ENCODE results near the gene CACNA1D. TPM values are rescaled to one million over a fixed set of nuclear protein-coding genes. Genes with fewer than 3 reads are reported as not detected.
"Not testable (repeated sequence)": the region's sequence is repeated elsewhere in the genome, so short reads cannot be mapped to it uniquely, and the experiment has no call there.

The CACNA1D gene
- total RNA-seq, 1 donor from 2014 or later = 47.2 TPM

- ATAC-seq (no peak), DNase-seq (no peak)
- Histone ChIP-seq H3K27me3 (no peaks in the 10 kb centered on the region), H3K9me3 (no peaks in the 10 kb centered on the region), H3K27ac (no peak overlapping the region), H3K4me3 (no peak overlapping the region), H3K36me3 (no peaks in the 10 kb centered on the region), H3K4me1 (no peaks in the 10 kb centered on the region)
- TF ChIP-seq CTCF (IDR thresholded peaks at IDR 0.05) = no peak
- intact Hi-C loops (cut with DNase I) = no loop called here
These were observed 75.7 kb downstream of the CACNA1D start for GRCh38 chr3:53570081-53570480.

DNA sequence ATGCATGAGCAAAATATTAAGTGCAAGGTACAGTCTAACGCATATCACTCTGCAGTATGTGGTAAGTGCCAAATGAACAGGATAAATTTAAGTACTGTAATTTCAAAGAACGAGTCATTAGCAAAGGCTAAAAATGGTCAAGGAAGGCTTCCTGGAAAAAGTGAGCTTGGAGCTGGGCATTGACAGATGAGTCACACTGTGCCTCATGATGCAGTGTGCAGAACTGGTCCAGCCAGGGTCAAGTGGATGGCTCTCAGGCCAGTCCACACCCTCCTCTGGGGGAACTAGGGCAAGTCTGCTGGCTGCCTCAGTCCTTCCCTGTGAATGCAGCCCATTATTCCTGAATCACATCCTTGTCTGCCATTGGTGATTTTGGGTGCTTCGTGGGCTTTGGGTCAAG is 76.3 kb downstream of the CACNA1D start:
- no peak overlapping the region for H3K27ac ChIP-seq
- H3K36me3 ChIP-seq = no peaks in the 10 kb centered on the region
- TF ChIP-seq CTCF (IDR thresholded peaks at IDR 0.05) = no peak
- DNase-seq (peak; percentile 83), ATAC-seq (peak; percentile 93)
- no peaks in the 10 kb centered on the region for H3K4me1 ChIP-seq
- intact Hi-C loops (cut with DNase I) = no loop called here
- H3K4me3 ChIP-seq = no peak overlapping the region
- no peaks in the 10 kb centered on the region for H3K9me3 ChIP-seq
- no peaks in the 10 kb centered on the region for H3K27me3 ChIP-seq

DNA sequence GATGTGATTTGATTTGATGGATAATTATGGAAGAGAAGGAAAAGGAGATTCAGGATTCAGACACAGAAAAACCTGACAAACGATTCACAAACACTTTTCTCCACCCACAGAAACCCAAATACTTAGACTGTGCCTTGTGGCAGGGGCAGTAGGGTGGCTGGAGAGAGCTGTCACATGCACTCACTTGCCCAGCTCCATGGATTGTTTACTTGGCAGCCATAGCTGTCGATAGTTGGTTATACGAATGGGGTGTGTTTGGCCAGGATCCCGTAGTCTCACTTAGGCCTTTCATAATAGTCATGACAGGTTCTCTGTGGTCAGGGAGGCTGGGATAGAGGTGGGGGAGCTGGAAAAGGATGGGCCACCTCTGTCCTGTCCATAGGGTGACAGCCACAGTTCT is 76.9 kb downstream of the CACNA1D start:
- H3K27me3 ChIP-seq = no peaks in the 10 kb centered on the region
- no peaks in the 10 kb centered on the region for H3K36me3 ChIP-seq
- DNase-seq = no peak
- no peak overlapping the region for H3K27ac ChIP-seq
- no peaks in the 10 kb centered on the region for H3K4me1 ChIP-seq
- TF ChIP-seq CTCF (IDR thresholded peaks at IDR 0.05) = no peak
- ATAC-seq = peak; percentile 78
- intact Hi-C loops (cut with DNase I) = no loop called here
- no peaks in the 10 kb centered on the region for H3K9me3 ChIP-seq
- H3K4me3 ChIP-seq = no peak overlapping the region

DNA sequence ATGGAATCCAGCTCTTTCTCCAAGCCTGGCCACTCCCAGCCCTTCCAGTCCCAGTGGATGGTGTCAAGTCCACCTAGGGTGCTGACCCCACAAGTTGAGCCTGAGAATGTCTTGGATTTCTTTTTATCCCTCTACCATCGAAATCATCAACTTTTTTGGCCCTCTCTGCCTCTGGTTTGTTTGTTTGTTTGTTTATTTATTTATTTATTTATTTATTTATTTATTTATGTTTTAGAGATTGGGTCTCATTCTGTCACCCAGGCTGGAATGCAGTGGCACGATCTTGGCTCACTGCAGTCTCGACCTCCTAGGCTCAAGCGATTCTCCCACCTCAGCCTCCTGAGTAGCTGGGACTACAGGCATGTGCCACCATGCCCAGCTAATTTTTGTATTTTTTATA is 77.8 kb downstream of the CACNA1D start:
- H3K27me3 ChIP-seq; ATAC-seq; H3K36me3 ChIP-seq; H3K4me1 ChIP-seq; intact Hi-C loops (cut with DNase I); H3K27ac ChIP-seq; H3K4me3 ChIP-seq; H3K9me3 ChIP-seq; DNase-seq: not testable (repeated sequence)

GRCh38 chr3:53577506-53577905 is 83.1 kb downstream of the CACNA1D start:
- peak; percentile 38 for ATAC-seq
- intact Hi-C loops (cut with DNase I) = no loop called here
- no peak for DNase-seq
- Histone ChIP-seq H3K27me3 (no peaks in the 10 kb centered on the region), H3K9me3 (no peaks in the 10 kb centered on the region), H3K4me3 (no peak overlapping the region), H3K27ac (no peak overlapping the region), H3K4me1 (peaks cover 4% of the 10 kb centered on the region), H3K36me3 (no peaks in the 10 kb centered on the region)
- TF ChIP-seq CTCF (IDR thresholded peaks at IDR 0.05) = no peak

DNA sequence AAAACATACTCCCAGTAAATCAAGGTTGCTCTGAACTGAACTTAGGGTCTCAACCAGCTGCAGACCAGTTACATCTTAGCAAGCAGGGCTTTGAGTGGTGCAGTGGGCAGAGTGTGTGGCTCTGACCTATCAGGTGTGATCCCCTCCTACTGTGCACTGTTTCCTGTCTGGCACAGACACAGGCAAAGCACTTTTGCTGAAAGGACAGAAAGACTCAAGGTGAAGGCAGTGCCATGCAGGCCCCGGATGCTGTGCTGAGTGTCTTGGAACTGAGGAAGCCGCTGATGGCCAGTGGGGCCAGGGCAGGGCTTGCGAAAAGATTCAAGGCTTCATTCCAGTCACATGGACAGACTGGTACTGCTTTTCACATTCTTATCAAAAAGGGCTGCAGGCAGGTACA is 85.2 kb downstream of the CACNA1D start:
- Histone ChIP-seq H3K27ac (no peak overlapping the region), H3K4me1 (peaks cover 4% of the 10 kb centered on the region), H3K36me3 (no peaks in the 10 kb centered on the region), H3K27me3 (no peaks in the 10 kb centered on the region), H3K9me3 (no peaks in the 10 kb centered on the region), H3K4me3 (no peak overlapping the region)
- ATAC-seq (no peak), DNase-seq (no peak)
- intact Hi-C loops (cut with DNase I) = no loop called here
- no peak for TF ChIP-seq CTCF (IDR thresholded peaks at IDR 0.05)

Data from upper lobe of right lung (tissue), 1 donor.